Glutamatergic neuron (in vitro differentiated cells): ENCODE measurements around the gene ENTPD8. TPM values are rescaled to one million over a fixed set of nuclear protein-coding genes. Genes with fewer than 3 reads are reported as not detected.

Source experiments
- DNase-seq: peaks from one replicate; pipeline ENCODE4 v3.0.0; 2022
- H3K27ac Mint-ChIP-seq: one replicate; pipeline ENCODE4 v1.8.0; 2020; ENCODE audit warnings: mild to moderate bottlenecking, mixed read lengths, inconsistent platforms; ENCODE audit not compliant: unreplicated experiment
- H3K27me3 Mint-ChIP-seq: one replicate; pipeline ENCODE4 v1.8.0; 2020; ENCODE audit warnings: mild to moderate bottlenecking, moderate library complexity, mixed read lengths, inconsistent platforms; ENCODE audit not compliant: unreplicated experiment
- H3K36me3 Mint-ChIP-seq: one replicate; pipeline ENCODE4 v1.8.0; 2020; ENCODE audit warnings: mild to moderate bottlenecking, mixed read lengths, inconsistent platforms; ENCODE audit not compliant: unreplicated experiment
- H3K4me1 Mint-ChIP-seq: one replicate; pipeline ENCODE4 v1.8.0; 2020; ENCODE audit warnings: mild to moderate bottlenecking, low read depth, mixed read lengths, inconsistent platforms; ENCODE audit not compliant: unreplicated experiment
- H3K4me3 Mint-ChIP-seq: one replicate; pipeline ENCODE4 v1.8.0; 2020; ENCODE audit warnings: mild to moderate bottlenecking, mixed read lengths, inconsistent platforms; ENCODE audit not compliant: unreplicated experiment
- H3K9me3 Mint-ChIP-seq: one replicate; pipeline ENCODE4 v1.8.0; 2020; ENCODE audit warnings: mild to moderate bottlenecking, moderate library complexity, mixed read lengths, inconsistent platforms; ENCODE audit not compliant: unreplicated experiment
- long read RNA-seq: library from polyadenylated mRNA; unstranded; transcript quantifications from one replicate; pipeline ENCODE4 v2.0.0, GENCODE V29; 2020; ENCODE audit not compliant: unreplicated experiment
- total RNA-seq: library from RNA; stranded (reverse); fragmentation: NEBNext Ultra II Directional; extraction: Animal tissue kit (Norgen Biotek cat#: 25700); gene quantifications from one replicate; pipeline ENCODE4 v1.2.1, GENCODE V29; 2021; ENCODE audit not compliant: unreplicated experiment
- TF ChIP-seq, protein P1 (sequence below): fragments of 200-600 bp; sonication (generic); IDR thresholded peaks from one replicate; pipeline ENCODE4 v1.5.0; 2021; ENCODE audit not compliant: partially characterized antibody, unreplicated experiment

Gene ENTPD8
- 1.0 TPM for total RNA-seq
- long read RNA-seq, partial matches to known transcripts: 0 of 1 reads
- long read RNA-seq, other reads (novel, unspliced or antisense): 1 of 1 reads

GRCh38 chr9:137441289-137441934 is at the start of gene ENTPD8:
Gene ENTPD8, minus strand, starts transcription at chr9:137441357. Its CDS starts 3,072 bp downstream, at chr9:137438285.
- TF ChIP-seq, protein P1, sequence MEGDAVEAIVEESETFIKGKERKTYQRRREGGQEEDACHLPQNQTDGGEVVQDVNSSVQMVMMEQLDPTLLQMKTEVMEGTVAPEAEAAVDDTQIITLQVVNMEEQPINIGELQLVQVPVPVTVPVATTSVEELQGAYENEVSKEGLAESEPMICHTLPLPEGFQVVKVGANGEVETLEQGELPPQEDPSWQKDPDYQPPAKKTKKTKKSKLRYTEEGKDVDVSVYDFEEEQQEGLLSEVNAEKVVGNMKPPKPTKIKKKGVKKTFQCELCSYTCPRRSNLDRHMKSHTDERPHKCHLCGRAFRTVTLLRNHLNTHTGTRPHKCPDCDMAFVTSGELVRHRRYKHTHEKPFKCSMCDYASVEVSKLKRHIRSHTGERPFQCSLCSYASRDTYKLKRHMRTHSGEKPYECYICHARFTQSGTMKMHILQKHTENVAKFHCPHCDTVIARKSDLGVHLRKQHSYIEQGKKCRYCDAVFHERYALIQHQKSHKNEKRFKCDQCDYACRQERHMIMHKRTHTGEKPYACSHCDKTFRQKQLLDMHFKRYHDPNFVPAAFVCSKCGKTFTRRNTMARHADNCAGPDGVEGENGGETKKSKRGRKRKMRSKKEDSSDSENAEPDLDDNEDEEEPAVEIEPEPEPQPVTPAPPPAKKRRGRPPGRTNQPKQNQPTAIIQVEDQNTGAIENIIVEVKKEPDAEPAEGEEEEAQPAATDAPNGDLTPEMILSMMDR: no peak
- Mint-ChIP-seq H3K9me3 (peaks cover 2% of the 10 kb centered on the region), H3K4me3 (peak within 1 kb of the TSS; percentile 93), H3K4me1 (peaks cover 6% of the 10 kb centered on the region), H3K27me3 (peaks cover 2% of the 10 kb centered on the region), H3K27ac (no peak within 1 kb of the TSS), H3K36me3 (no peaks in the 10 kb centered on the region)
- peak; percentile 86 for DNase-seq

GRCh38 chr9:137490532-137491186 is 49.5 kb upstream of the ENTPD8 start:
- TF ChIP-seq, protein P1: no peak
- Mint-ChIP-seq H3K4me3 (no peak overlapping the region), H3K36me3 (no peaks in the 10 kb centered on the region), H3K9me3 (peaks cover 3% of the 10 kb centered on the region), H3K27me3 (peaks cover 6% of the 10 kb centered on the region), H3K4me1 (peaks cover 24% of the 10 kb centered on the region), H3K27ac (no peak overlapping the region)
- no peak for DNase-seq

DNA sequence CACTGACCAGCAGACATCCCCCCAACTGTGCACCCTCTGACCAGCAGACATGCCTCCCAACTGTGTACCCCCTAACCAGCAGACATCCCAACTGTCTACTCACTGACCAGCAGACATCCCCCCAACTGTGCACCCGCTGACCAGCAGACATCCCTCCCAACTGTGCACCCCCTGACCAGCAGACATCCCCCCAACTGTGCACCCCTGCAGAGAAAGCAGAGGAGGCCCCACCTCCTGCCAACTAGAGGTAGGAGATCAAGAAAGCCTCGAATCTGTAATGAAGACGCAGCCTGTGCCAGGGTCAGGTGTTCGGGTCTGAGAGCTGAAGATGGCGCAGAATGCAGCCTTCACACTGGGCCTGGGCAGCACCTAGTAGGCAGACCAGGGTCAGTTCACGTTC is 47.7 kb upstream of the ENTPD8 start:
- TF ChIP-seq, protein P1: no peak
- Mint-ChIP-seq H3K4me3 (no peak overlapping the region), H3K27me3 (peaks cover 6% of the 10 kb centered on the region), H3K27ac (peak overlapping the region; percentile 95), H3K4me1 (peaks cover 26% of the 10 kb centered on the region), H3K36me3 (no peaks in the 10 kb centered on the region), H3K9me3 (peaks cover 5% of the 10 kb centered on the region)
- no peak for DNase-seq

DNA sequence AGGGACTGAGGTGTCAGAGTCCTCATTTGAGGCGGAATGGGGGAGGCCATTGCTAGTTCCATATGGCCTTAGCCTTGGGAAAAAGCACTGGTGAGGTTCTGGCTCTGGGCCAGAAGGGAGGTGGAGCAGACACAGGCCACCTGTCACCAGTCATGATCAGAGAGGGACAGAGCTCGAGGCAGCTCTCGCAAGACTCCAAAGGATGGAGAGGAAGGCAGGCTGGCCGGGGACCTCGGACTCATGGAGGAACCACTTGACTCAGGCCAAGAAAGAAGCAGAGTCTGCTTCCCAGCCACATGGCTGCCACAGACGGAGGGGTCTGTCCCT is 47.1 kb upstream of the ENTPD8 start:
- no peaks in the 10 kb centered on the region for H3K36me3 Mint-ChIP-seq
- H3K4me3 Mint-ChIP-seq: peak overlapping the region; percentile 69
- peaks cover 6% of the 10 kb centered on the region for H3K27me3 Mint-ChIP-seq
- peaks cover 5% of the 10 kb centered on the region for H3K9me3 Mint-ChIP-seq
- H3K4me1 Mint-ChIP-seq: peaks cover 26% of the 10 kb centered on the region
- H3K27ac Mint-ChIP-seq: peak overlapping the region; percentile 95
- TF ChIP-seq, protein P1: no peak
- no peak for DNase-seq
